HG03575 (cell line): ENCODE data around the gene SYT8.

Source experiments
- ATAC-seq: cut with Tn5 transposase; IDR thresholded peaks from one replicate; pipeline ENCODE4 v1.9.1; 2021; ENCODE audit not compliant: unreplicated experiment, insufficient number of reproducible peaks, low FRiP score; ENCODE audit errors: extremely low read depth

The SYT8 gene

GRCh38 chr11:1830004-1830321 lies 4.8 kb upstream of the SYT8 start:
- ATAC-seq, result no peak

GRCh38 chr11:1830322-1831223 lies 4.2 kb upstream of the SYT8 start:
- ATAC-seq, result no peak

GRCh38 chr11:1831338-1832210 lies 3.2 kb upstream of the SYT8 start:
- ATAC-seq, result no peak

- ATAC-seq, result no peak
Measured at GRCh38 chr11:1832211-1832919, 2.4 kb upstream of the SYT8 start.

- ATAC-seq, result no peak
Measured at GRCh38 chr11:1832920-1833295, 1.9 kb upstream of the SYT8 start.

GRCh38 chr11:1834062-1834610 lies 654 bp upstream of the SYT8 start:
- ATAC-seq, result no peak

- ATAC-seq, result no peak
Measured at GRCh38 chr11:1835671-1836010, 851 bp downstream of the SYT8 start.

- ATAC-seq, result no peak
Measured at GRCh38 chr11:1836011-1836945, 1.5 kb downstream of the SYT8 start.

- ATAC-seq, result no peak
Measured at GRCh38 chr11:1837171-1838076, 2.6 kb downstream of the SYT8 start.

- no peak for ATAC-seq
Measured at GRCh38 chr11:1838077-1838425, 3.3 kb downstream of the SYT8 start.

- no peak for ATAC-seq
Measured at GRCh38 chr11:1838426-1839144, 3.8 kb downstream of the SYT8 start, which contains the start of gene TNNI2. TNNI2 (plus strand) TSS chr11:1838981; CDS start chr11:1839697, 716 bp downstream.

- ATAC-seq, result no peak
Measured at GRCh38 chr11:1839204-1839923, 4.6 kb downstream of the SYT8 start.

- ATAC-seq, result no peak
Measured at GRCh38 chr11:1839924-1840779, 5.4 kb downstream of the SYT8 start.

GRCh38 chr11:1840780-1841480 lies 6.1 kb downstream of the SYT8 start:
- no peak for ATAC-seq
